ENCODE measurements around the gene DNAJB11.
A peak's percentile ranks its signal among the peaks of the same experiment; 100 is the strongest.
"Not testable (repeated sequence)": the region's sequence is repeated elsewhere in the genome, so short reads cannot be mapped to it uniquely, and the experiment has no call there.

The DNAJB11 gene

GRCh38 chr3:186570096-186570940 is at the start of gene DNAJB11:
Gene DNAJB11 (plus strand): TSS chr3:186570720. CDS start chr3:186570898, 178 bp downstream.
- DNase-seq, result peak; percentile 98

- no peak for DNase-seq
Observed at GRCh38 chr3:186520957-186521842, 49.3 kb upstream of the DNAJB11 start.

GRCh38 chr3:186523022-186523421 is 47.5 kb upstream of the DNAJB11 start:
- DNase-seq, result no peak

GRCh38 chr3:186523434-186523833 is 47.1 kb upstream of the DNAJB11 start:
- no peak for DNase-seq

- DNase-seq, result no peak
Observed at GRCh38 chr3:186524616-186525015, 45.9 kb upstream of the DNAJB11 start.

- no peak for DNase-seq
Observed at GRCh38 chr3:186525369-186526255, 44.9 kb upstream of the DNAJB11 start.

GRCh38 chr3:186526256-186526606 is 44.3 kb upstream of the DNAJB11 start:
- DNase-seq, result no peak

- DNase-seq, result no peak
Observed at GRCh38 chr3:186529201-186529999, 41.1 kb upstream of the DNAJB11 start.

- DNase-seq, result no peak
Observed at GRCh38 chr3:186530415-186530814, 40.1 kb upstream of the DNAJB11 start.

- DNase-seq, result not testable (repeated sequence)
Observed at GRCh38 chr3:186531694-186532093, 38.8 kb upstream of the DNAJB11 start.

GRCh38 chr3:186532598-186533072 is 37.9 kb upstream of the DNAJB11 start:
- DNase-seq, result peak; percentile 74

GRCh38 chr3:186534113-186534669 is 36.3 kb upstream of the DNAJB11 start:
- peak; percentile 2 for DNase-seq

- peak; percentile 63 for DNase-seq
Observed at GRCh38 chr3:186536883-186537844, 33.4 kb upstream of the DNAJB11 start.

- no peak for DNase-seq
Observed at GRCh38 chr3:186538779-186539178, 31.7 kb upstream of the DNAJB11 start.

GRCh38 chr3:186540221-186540834 is 30.2 kb upstream of the DNAJB11 start:
- DNase-seq, result peak; percentile 84

GRCh38 chr3:186540835-186541226 is 29.7 kb upstream of the DNAJB11 start:
- no peak for DNase-seq

GRCh38 chr3:186544281-186544680 is 26.2 kb upstream of the DNAJB11 start, which contains the start of gene CRYGS:
Gene CRYGS (minus strand): TSS chr3:186544380. CDS start chr3:186544326, 54 bp downstream.
- no peak for DNase-seq

GRCh38 chr3:186549497-186549896 is 21.0 kb upstream of the DNAJB11 start:
- no peak for DNase-seq

GRCh38 chr3:186551387-186551786 is 19.1 kb upstream of the DNAJB11 start:
- no peak for DNase-seq

Data from OCI-M1 (cell line).